Muscle of leg (tissue), 11 donors: Measurements from ENCODE around the gene ARFGEF3. TPM values are rescaled to one million over a fixed set of nuclear protein-coding genes. Genes with fewer than 3 reads are reported as not detected.

Experiments
- DNase-seq: peaks from one replicate; pipeline ENCODE4 v3.0.0; 2013
- H3K27ac ChIP-seq: one replicate; pipeline ENCODE4 v1.5.1; 2013; ENCODE audit warnings: mild to moderate bottlenecking, low read length, control low read depth
- H3K27me3 ChIP-seq: one replicate; pipeline ENCODE4 v1.6.1; 2013; ENCODE audit warnings: low read length; ENCODE audit not compliant: control insufficient read depth, insufficient read depth
- H3K36me3 ChIP-seq: one replicate; pipeline ENCODE4 v1.6.1; 2013; ENCODE audit warnings: low read length; ENCODE audit not compliant: control insufficient read depth, insufficient read depth
- H3K4me1 ChIP-seq: one replicate; pipeline ENCODE4 v1.6.1; 2013; ENCODE audit warnings: low read length; ENCODE audit not compliant: control insufficient read depth, insufficient read depth
- H3K4me3 ChIP-seq: one replicate; pipeline ENCODE4 v1.5.1; 2013; ENCODE audit warnings: low read length, control low read depth
- H3K9me3 ChIP-seq: replicated peaks from 2 replicates; pipeline ENCODE4 v1.6.1; 2013; ENCODE audit warnings: low read depth, low read length; ENCODE audit not compliant: control insufficient read depth
- WGBS: methylation state at CpG from one replicate; pipeline ENCODE4 v1.1.5; 2013; ENCODE audit warnings: missing lambda C conversion rate; ENCODE audit not compliant: insufficient coverage; 5-methylcytosine and 5-hydroxymethylcytosine counted together
- polyA plus RNA-seq, 8 donors: library from polyadenylated mRNA; unstranded; fragments of 120-200 nt; gene quantifications; one replicate each; pipeline versions ENCODE4 v1.2.1 to v1.2.3, GENCODE V29; 2013; ENCODE audit warnings: inconsistent platforms in 1 of 8, low replicate concordance in 1 of 8; ENCODE audit not compliant: insufficient read length in 8 of 8, insufficient read depth in 1 of 8
- total RNA-seq: library from RNA; stranded (reverse); fragments of 120-200 nt; gene quantifications from one replicate; pipeline ENCODE4 v1.2.4, GENCODE V29; 2013

The ARFGEF3 gene
- total and polyA plus RNA-seq, 9 donors, result 0.21 to 1.6 (median 0.81) TPM

DNA sequence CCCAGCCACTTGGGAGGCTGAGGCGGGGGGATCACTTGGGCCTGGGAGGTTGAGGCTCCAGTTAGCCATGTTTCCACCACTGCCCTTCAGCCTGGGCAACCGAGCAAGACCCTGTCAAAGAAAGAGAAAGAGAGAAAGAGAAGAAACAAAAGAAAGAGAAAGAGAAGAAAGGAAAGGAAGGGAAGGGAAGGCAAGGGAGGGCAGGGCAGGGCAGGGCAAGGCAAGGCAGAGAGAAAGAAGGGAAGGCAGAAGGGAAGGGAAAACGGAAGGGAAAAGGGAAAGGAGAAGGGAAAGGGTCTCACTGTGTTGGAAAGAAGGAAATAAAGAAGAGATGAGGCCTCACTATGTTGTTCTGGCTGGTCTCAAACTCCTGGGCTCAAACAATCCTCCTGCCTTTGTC is 104.4 kb downstream of the ARFGEF3 start:
- H3K27ac ChIP-seq, result no peak overlapping the region
- H3K4me1 ChIP-seq, result no peaks in the 10 kb centered on the region
- H3K27me3 ChIP-seq, result no peaks in the 10 kb centered on the region
- H3K36me3 ChIP-seq, result no peaks in the 10 kb centered on the region
- DNase-seq, result no peak
- H3K4me3 ChIP-seq, result no peak overlapping the region
- H3K9me3 ChIP-seq, result no peaks in the 10 kb centered on the region
- WGBS, result 80% methylated on average over 3 of the region's 3 CpGs

DNA sequence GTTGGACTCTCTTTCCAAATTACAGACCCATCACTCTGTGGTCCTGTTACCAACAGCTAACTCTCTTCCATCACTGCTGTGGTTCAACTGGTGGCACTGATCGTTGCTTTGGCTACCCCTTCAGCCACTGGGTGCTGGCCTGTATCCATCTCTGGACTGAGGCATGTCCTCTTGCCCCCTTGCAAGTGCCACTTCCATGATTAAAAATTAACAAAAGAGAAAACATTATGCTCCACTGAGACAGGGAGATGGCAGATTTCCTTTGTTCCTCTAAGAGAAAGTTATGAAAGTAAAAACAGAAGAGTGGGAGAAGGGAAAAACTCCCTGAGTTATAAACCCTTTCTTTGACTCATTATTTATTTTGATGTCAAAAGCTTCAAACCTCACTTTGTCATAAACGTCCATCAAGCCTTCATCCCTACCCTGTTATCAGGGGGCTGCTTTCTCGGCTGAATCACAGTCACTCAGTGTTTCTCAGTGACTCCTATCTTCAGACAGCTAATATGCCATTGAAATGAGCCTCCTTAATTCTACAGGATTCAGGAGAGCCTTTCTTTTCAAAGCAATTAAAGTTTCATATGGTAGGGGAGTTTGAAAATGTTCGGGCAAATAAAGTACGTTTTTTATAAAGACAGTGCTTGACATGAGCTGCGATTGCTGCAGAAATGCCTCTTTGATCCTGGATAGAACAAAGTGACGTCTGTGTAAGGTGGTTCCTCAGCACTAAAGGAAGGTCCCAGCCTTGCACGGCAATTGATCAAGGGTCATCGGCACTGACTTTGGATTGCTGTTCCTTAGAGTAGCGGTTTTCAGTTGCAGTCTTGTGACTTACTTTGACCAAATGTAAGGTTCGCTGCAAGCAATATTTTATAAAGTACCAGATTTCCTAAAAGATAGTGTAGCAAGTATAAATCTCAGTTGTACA is 106.5 kb downstream of the ARFGEF3 start:
- Histone ChIP-seq H3K27ac (no peak overlapping the region), H3K4me1 (no peaks in the 10 kb centered on the region), H3K36me3 (no peaks in the 10 kb centered on the region), H3K9me3 (no peaks in the 10 kb centered on the region), H3K4me3 (no peak overlapping the region), H3K27me3 (no peaks in the 10 kb centered on the region)
- no peak for DNase-seq
- 74% methylated on average over 9 of the region's 11 CpGs for WGBS

DNA sequence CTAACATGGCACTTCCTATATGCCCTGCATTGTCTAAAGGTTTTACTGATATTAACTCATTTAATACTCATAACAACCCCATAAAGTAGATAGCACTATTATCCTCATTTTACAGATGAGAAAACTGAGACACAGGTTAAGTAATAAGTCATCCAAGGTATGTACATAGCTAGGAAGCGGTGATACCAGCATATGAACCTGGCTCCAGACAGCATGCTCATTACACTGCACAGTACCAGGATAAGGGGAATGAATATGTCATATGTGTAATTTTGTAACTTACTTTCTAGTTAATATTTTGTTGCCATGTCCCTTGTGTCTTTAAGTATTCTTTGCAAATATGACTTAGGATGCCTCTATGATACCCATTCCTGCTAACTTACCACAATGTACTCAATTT is 109.7 kb downstream of the ARFGEF3 start:
- no peak overlapping the region for H3K4me3 ChIP-seq
- H3K4me1 ChIP-seq, result no peaks in the 10 kb centered on the region
- DNase-seq, result no peak
- H3K9me3 ChIP-seq, result no peaks in the 10 kb centered on the region
- H3K27me3 ChIP-seq, result no peaks in the 10 kb centered on the region
- H3K27ac ChIP-seq, result no peak overlapping the region
- WGBS, result 100% methylated on average over 1 of the region's 1 CpG
- no peaks in the 10 kb centered on the region for H3K36me3 ChIP-seq

- Histone ChIP-seq H3K27ac (no peak overlapping the region), H3K36me3 (no peaks in the 10 kb centered on the region), H3K4me1 (no peaks in the 10 kb centered on the region), H3K9me3 (no peaks in the 10 kb centered on the region), H3K27me3 (no peaks in the 10 kb centered on the region), H3K4me3 (no peak overlapping the region)
- WGBS, result no CpG with 5 or more reads among the region's 8 CpGs
- no peak for DNase-seq
Observed at GRCh38 chr6:138272533-138273315, 111.0 kb downstream of the ARFGEF3 start.

GRCh38 chr6:138275976-138276375 is 114.2 kb downstream of the ARFGEF3 start:
- no peaks in the 10 kb centered on the region for H3K4me1 ChIP-seq
- no peak overlapping the region for H3K27ac ChIP-seq
- DNase-seq, result no peak
- H3K9me3 ChIP-seq, result no peaks in the 10 kb centered on the region
- WGBS, result 74% methylated on average over 3 of the region's 3 CpGs
- no peaks in the 10 kb centered on the region for H3K27me3 ChIP-seq
- no peaks in the 10 kb centered on the region for H3K36me3 ChIP-seq
- no peak overlapping the region for H3K4me3 ChIP-seq

DNA sequence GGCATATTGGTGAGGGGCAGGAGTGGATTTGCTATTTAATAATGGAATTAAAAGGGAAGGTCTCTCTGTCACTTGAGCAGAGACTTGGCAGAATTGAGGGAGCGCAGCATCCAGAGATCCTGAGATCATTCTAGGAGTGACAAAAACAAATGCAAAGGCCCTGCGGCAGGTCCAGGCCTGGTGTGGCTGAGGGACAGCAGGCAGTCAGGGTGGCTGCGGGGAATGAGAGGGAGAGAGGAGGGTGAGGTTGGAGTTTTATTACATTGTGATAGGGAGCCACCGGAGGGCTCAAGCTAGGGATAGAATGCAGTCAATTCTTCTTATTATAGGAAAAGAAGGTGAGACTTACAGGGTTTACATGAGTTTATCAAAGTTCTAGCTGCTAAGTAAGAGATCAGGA is 116.1 kb downstream of the ARFGEF3 start:
- Histone ChIP-seq H3K9me3 (no peaks in the 10 kb centered on the region), H3K36me3 (no peaks in the 10 kb centered on the region), H3K4me3 (no peak overlapping the region), H3K4me1 (no peaks in the 10 kb centered on the region), H3K27ac (no peak overlapping the region), H3K27me3 (no peaks in the 10 kb centered on the region)
- no peak for DNase-seq
- 97% methylated on average over 4 of the region's 4 CpGs for WGBS

DNA sequence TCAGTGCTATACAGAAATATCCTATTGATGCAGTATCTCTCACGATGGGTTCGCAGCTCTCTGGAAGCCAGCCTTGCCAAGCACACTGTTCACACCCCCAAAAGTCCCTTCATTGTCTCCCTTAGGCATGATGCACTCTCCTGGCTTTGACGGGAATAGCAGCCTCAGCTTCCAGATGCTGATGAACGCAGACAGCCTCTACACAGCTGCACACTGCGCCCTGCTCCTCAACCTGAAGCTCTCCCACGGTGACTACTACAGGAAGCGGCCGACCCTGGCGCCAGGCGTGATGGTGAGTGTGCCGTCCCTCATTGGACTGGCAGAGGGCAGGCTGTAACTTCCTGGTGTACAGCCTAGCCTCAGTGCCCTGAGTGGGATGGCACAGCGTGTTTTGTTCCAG is 116.6 kb downstream of the ARFGEF3 start:
- Histone ChIP-seq H3K27me3 (no peaks in the 10 kb centered on the region), H3K36me3 (no peaks in the 10 kb centered on the region), H3K4me3 (no peak overlapping the region), H3K27ac (no peak overlapping the region), H3K9me3 (no peaks in the 10 kb centered on the region), H3K4me1 (no peaks in the 10 kb centered on the region)
- 51% methylated on average over 9 of the region's 12 CpGs for WGBS
- peak; percentile 39 for DNase-seq

GRCh38 chr6:138285800-138286199 is 124.1 kb downstream of the ARFGEF3 start:
- no peak for DNase-seq
- no peaks in the 10 kb centered on the region for H3K27me3 ChIP-seq
- H3K27ac ChIP-seq, result no peak overlapping the region
- H3K4me1 ChIP-seq, result no peaks in the 10 kb centered on the region
- WGBS, result no CpG with 5 or more reads among the region's 6 CpGs
- H3K9me3 ChIP-seq, result no peaks in the 10 kb centered on the region
- H3K36me3 ChIP-seq, result no peaks in the 10 kb centered on the region
- no peak overlapping the region for H3K4me3 ChIP-seq

DNA sequence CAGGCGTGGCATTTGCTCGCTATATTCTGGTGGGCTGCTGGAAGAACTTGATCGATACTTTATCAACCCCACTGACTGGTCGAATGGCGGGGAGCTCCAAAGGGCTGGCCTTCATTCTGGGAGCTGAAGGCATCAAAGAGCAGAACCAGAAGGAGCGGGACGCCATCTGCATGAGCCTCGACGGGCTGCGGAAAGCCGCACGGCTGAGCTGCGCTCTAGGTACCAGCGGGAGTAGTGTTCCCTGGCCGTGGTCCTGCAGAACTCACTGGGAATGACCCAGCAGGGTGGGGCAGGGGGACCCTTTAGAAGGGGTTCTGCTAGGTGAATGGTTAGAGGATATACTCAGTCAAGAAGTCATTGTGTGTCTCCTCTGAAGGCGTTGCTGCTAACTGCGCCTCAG is 125.0 kb downstream of the ARFGEF3 start:
- Histone ChIP-seq H3K9me3 (no peaks in the 10 kb centered on the region), H3K36me3 (no peaks in the 10 kb centered on the region), H3K27me3 (no peaks in the 10 kb centered on the region), H3K4me1 (no peaks in the 10 kb centered on the region), H3K27ac (no peak overlapping the region), H3K4me3 (no peak overlapping the region)
- 96% methylated on average over 17 of the region's 17 CpGs for WGBS
- DNase-seq, result no peak

GRCh38 chr6:138287144-138287955 is 125.6 kb downstream of the ARFGEF3 start:
- H3K36me3 ChIP-seq, result no peaks in the 10 kb centered on the region
- H3K27me3 ChIP-seq, result no peaks in the 10 kb centered on the region
- H3K27ac ChIP-seq, result no peak overlapping the region
- no peak overlapping the region for H3K4me3 ChIP-seq
- WGBS, result 86% methylated on average over 10 of the region's 11 CpGs
- H3K4me1 ChIP-seq, result no peaks in the 10 kb centered on the region
- no peak for DNase-seq
- no peaks in the 10 kb centered on the region for H3K9me3 ChIP-seq
